Effector CD8-positive, alpha-beta T cell (primary cell): ENCODE data around the gene CELA2A.
A peak's percentile ranks its signal among the peaks of the same experiment; 100 is the strongest.
"Not testable (repeated sequence)": the region's sequence is repeated elsewhere in the genome, so short reads cannot be mapped to it uniquely, and the experiment has no call there.

Experiments
- DNase-seq: peaks from one replicate; lab custom pipeline; 2025; lab: John Stamatoyannopoulos, UW

Gene CELA2A

GRCh38 chr1:15500184-15501178, 43.9 kb downstream of the CELA2A start:
- no peak for DNase-seq

GRCh38 chr1:15501208-15502032, 44.9 kb downstream of the CELA2A start:
- DNase-seq: peak; percentile 4

- no peak for DNase-seq
These were observed 47.9 kb downstream of the CELA2A start for GRCh38 chr1:15504436-15504835.

- DNase-seq: no peak
These were observed 50.3 kb downstream of the CELA2A start for GRCh38 chr1:15506831-15507230.

- no peak for DNase-seq
These were observed 50.7 kb downstream of the CELA2A start for GRCh38 chr1:15507278-15507677.

- DNase-seq: no peak
These were observed 52.4 kb downstream of the CELA2A start for GRCh38 chr1:15508700-15509487.

DNA sequence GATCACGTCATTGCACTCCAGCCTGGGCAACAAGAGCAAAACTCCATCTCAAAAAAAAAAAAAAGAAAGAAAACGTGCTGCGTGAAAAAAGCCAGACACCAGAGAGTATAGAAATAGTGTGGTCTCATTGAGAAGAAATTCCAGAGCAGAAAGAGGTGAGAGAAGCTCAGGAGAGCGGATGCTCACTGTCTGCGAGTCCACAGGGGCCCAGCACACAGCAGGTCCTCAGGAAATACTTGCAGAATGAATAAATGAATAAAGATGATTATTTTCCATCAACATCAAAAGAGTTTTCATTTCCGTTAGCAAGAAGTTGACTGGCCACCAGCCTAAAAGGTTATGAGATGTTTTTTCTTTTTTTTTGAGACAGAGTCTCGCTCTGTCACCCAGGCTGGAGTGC, 53.1 kb downstream of the CELA2A start:
- no peak for DNase-seq

DNA sequence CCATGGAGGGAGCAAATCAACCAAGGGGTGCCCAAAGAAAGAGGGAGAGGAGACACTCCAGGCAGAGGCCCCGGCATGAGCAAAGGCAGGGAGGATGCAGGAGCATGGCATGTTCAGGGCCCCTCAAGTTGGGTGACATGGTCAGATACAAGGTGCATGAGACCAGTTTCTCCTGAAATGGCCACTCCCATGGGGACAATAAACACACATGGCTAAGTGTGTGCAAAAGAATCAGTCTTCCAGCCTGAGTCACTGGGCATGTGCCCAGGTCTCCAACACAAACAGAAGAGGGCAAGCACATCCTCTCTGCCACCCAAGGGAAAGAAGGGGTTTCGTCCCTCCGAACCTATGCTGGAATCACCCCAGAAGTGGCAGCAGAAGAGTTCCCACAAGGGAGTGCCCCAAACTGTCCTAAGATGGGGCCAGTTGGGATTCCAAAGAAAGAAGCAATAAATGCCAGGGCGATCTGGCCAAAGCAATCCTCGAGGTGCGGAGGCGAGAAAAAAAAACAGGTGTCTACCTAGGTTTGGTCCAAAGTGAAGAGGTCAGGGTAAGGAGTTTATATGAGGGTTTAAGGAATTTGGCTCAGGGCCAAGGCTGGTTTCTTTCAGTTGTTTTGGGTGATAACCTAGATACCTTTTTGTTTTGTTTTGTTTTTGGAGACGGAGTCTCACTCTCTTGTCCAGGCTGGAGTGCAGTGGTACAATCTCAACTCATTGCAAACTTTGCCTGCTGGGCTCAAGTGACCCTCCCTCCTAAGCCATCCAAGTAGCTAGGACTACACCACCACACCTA, 54.3 kb downstream of the CELA2A start:
- DNase-seq: no peak

GRCh38 chr1:15513192-15513591, 56.7 kb downstream of the CELA2A start:
- DNase-seq: no peak

GRCh38 chr1:15513919-15514318, 57.4 kb downstream of the CELA2A start:
- no peak for DNase-seq

DNA sequence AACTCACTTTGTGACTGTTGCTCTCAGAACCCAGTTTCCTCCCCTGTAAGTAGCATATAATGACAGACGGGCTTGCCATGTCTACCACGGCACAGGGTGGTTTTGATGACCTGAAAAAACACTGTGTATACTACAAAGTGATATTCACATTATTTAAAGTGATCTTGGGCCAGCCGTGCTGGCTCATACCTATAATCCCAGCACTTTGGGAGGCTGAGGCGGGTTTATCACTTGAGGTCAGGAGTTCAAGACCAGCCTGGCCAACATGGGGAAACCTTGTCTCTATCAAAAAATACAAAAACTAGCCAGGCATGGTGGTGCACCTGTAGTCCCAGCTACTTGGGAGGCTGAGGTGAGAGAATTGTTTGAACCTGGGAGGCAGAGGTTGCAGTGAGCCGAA, 58.0 kb downstream of the CELA2A start:
- DNase-seq: not testable (repeated sequence)

DNA sequence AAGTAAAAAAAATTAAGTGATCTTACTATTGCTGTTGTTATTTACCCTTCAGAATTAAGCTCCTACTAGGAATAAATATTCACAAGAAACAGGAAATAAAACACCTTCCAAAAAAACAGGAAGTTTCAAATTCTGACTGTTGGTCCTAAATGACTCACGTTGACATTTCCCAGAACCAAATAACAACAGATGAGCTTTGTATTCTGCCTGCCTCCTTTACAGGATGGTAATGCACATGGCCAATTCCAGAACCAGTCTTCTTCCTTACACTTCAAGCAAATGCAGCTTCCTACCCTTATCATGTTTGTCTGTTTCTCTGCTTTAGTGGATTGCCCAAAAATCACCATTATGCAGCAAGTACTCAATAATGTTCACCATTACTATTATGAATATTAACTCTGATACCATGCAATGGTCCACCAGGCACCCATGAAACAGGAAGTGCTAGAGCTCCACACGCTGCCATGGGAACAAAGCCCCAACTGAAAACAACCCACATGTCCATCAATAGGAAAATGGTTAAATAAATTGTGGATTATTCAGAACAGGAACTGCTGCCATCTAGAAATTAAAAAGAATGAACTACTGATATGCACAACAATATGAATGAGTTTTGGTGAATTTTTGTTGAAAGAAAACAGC, 58.6 kb downstream of the CELA2A start:
- no peak for DNase-seq

GRCh38 chr1:15519625-15520024, 63.1 kb downstream of the CELA2A start:
- no peak for DNase-seq

DNA sequence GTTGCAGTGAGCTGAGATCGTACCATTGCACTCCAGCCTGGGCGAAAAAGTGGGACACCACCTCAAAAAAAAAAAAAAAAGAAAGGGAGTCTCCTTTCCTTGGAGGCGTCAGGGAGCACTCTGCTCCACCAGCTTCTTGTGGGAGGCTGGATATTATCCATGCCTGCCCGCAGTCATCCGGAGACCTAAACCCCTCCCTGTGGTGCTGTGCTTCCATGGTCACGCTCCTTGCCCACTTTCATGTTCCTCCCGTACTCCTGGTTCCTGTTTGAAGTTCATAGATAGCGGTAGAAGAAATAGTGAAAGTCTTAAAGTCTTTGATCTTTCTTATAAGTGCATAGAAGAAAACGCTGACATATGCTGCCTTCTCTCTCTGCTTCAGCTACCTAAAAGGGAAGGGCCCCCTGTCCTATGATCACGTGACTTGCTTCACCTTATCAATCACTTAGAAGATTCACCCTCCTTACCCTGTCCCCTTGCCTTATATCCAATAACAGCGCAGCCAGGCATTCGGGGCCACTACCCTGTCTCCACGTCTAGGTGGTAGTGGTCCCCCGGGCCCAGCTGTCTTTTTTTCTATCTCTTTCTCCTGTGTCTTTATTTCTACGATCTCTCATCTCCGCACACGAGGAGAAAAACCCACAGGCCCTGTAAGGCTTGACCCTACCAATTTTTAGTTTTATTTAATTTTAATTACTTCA, 64.8 kb downstream of the CELA2A start:
- DNase-seq: not testable (repeated sequence)
